Hematopoietic multipotent progenitor cell treated with erythropoietin and hydrocortisone succinate and interleukin-3 and kit ligand, for 4 days (in vitro differentiated cells): ENCODE measurements around the gene PARM1.

ENCODE experiments used
- DNase-seq: peaks from one replicate; pipeline ENCODE4 v3.0.0-alpha.2; 2015

Gene PARM1, protein sequence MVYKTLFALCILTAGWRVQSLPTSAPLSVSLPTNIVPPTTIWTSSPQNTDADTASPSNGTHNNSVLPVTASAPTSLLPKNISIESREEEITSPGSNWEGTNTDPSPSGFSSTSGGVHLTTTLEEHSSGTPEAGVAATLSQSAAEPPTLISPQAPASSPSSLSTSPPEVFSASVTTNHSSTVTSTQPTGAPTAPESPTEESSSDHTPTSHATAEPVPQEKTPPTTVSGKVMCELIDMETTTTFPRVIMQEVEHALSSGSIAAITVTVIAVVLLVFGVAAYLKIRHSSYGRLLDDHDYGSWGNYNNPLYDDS

DNA sequence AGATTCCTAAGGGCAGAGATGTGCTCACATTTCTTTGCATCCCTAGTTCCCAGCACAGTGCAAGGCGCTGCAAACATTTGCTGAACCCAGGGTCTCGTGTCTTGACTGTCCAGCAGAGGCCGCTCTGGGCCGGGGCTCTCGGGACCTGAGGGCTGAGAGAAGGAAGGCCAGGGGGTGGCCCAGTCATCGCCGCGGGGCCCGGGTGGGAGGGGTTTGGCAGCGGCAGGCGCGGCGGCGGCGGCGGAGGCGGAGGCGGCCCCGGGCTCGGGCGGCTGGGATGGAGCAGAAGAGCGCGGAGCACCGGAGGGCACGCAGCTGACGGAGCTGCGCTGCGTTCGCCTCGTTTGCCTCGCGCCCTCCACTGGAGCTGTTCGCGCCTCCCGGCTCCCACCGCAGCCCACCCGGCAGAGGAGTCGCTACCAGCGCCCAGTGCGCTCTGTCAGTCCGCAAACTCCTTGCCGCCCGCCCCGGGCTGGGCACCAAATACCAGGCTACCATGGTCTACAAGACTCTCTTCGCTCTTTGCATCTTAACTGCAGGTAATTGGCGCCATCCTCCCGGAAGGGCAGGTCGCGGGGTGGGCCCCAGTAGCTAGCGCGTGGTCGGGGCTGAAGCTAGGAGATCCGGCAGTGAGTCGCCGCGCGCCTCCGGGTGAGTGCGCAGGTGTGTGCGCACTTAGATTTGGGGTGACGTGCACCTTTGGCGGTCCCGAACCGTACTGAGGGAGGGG lies at the start of gene PARM1:
Gene PARM1, plus strand, starts transcription at position 285 of the 730 bp plus-strand sequence. Its CDS starts 212 bp downstream, at position 497.
- peak; percentile 89 for DNase-seq

DNA sequence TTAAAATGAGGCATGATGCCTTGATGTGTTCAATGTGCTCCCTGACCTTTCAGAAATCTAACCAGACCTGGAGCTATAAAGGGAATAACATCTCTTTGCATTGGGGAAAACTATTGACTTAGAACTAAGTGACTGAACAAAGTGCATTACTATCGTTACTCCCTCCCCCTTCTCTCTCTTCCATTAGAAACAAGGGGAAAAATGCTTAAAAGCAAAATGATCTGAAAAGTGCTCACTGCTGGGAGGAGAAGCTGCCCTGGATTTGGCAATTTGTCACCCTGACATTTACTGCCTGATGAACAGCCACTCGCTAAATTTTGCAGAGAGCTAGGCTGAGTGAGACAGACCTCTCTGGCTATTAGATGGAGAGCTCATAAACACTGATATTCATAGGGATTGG lies 48.6 kb upstream of the PARM1 start:
- no peak for DNase-seq

DNA sequence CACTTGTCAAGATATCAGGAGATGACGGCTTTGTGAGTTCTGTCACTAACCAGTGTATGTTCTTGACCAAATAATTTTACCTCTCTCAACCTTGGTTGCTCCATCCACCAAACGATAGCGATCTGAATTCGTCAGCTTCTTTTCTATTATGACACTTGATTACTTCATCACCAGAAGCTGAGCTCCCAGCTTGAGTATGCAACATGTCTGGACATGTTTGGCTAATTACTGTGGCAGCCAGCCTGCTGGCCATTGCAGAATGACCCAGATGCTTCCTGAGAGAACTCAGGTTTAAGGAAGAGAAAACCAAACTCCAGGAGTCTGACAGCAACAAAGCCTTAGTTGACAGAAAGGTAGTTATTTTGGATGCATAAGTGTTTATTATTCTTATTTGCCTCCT lies 46.4 kb upstream of the PARM1 start:
- DNase-seq, result no peak

DNA sequence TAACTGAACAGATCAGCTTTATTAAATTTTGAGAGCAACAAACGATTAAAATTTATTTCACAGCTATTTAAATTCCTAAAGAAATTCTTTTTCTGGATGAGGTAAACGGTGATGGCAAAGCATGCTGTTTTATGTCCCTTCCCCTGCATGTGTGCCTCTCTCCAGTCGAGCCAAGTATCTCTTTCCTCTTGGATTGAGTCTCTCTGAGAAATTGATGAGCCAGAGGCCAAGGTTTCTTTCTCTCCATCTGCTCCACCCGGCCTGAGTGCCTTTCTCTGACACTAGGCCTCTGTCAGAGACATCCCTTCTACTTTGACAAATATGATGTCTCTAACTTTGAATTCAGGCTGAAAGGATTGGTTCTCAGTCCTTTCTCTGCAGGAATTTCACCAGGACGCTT lies 42.6 kb upstream of the PARM1 start:
- DNase-seq, result no peak

DNA sequence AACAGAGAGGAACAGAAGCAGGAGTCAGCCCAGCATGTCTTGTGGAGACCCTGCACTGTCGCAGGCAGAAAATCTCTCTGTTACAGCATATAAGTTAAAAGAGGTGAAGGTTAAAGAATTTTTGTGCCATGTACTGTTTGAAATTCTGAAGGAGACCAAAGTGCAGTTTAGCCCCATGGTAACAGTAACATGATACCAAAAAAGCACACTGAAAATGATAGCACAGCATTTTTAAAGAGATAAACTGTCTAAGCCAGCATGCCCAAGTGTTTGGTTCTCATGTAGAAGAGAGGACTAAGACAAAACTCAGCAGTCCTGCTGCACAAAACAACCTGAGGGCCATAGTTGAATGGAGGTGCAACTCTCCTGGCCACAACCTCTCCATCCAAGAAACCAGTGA lies 41.9 kb upstream of the PARM1 start:
- no peak for DNase-seq

DNA sequence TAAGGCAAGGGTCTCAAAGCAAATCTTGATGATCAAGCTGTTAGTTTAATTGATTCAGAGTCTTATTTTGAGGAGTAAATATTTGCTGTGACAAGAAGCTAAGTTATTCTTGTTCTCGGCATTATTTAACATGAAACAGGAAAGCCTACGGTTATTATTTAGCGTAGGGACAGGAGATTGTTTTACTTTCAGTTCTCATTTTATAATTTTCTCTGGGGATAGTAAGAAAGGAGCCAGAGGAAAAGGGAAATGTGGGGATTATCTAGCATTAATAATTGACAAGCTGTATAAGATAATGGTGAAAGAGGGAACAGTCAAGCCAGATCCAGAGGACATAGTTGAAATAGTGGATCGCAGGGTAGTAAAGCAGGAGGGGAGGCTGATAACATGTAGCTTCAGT lies 39.7 kb upstream of the PARM1 start:
- no peak for DNase-seq

DNA sequence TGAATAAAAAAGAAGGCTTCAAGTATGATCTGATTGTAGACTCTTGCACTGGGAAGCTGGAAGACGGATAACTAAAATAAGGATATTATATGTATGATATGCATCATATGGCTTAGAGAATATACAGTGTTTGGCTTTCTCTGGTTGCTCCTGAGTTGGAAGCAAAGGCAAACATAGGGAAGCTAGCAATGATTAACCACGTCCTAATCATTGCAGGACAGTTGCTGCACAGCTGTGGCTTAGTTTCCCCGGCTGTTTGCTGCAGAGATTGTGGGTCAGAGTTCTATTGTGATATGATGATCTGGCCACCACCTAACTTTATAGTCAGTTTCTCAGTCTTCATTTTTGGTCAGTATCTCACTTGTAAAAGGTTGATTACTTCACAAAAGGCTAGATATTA lies 36.3 kb upstream of the PARM1 start:
- DNase-seq, result no peak

DNA sequence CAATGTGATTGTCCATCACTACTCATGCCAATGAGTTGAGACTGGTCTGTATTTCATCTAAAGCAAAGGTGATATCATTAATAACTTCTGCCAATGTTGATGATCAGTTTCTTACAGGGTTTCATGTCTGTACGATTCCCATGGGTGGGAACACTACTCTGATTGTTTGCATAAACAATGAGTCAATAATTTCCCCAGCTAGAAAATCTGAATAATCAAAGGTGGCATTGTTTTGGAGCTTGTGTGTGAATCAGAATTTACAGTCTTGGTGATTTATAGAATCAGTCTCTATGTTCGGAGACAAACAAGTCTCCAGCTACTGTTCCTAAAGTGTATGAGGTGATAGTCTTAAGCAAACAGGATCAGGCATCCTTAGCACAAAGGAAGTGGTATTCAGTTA lies 35.5 kb upstream of the PARM1 start:
- DNase-seq, result no peak

DNA sequence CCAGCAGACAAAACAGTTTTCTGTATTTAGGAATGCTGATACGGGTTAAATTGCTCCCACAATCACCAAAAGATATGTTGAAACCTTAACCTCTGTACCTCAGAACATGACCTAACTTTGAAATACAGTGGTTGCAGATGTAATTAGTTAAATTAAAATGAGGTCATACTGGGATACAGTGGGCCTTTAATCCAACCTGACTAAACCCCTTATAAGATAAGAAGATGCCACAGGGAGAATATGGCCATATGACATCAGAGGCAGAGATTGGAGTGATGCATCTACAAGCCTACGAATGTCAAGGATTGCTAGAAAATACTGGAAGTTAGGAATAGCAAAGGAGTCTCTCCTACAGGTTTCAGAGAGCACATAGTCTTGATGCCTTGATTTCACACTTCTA lies 32.1 kb upstream of the PARM1 start:
- DNase-seq, result no peak

DNA sequence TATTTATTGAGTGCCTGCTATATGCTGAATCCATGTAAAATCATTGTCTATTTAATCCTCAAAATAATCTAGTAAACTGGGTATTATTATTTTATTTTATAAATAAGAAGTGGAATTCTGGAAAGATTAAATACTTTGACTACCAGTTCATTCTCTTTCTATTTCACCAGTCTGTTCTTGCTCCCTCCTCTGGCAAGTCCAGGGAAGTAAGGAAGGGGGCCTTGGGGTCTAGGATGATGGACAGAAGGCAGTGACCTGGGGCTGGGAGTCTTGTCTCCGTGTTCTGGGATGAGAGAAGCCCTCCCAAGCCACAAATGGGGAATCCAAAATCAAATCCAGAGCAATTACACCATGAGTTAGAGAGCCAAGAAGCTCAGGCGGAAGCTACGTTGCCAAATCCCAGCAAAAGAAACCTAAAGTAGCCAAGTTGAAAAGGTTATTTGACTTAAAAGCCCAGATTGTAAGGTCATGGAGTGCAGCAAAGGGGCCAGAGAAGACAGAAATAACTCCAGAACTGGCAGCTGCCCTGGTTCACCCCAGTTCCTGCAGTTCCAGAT lies 28.3 kb upstream of the PARM1 start:
- no peak for DNase-seq

DNA sequence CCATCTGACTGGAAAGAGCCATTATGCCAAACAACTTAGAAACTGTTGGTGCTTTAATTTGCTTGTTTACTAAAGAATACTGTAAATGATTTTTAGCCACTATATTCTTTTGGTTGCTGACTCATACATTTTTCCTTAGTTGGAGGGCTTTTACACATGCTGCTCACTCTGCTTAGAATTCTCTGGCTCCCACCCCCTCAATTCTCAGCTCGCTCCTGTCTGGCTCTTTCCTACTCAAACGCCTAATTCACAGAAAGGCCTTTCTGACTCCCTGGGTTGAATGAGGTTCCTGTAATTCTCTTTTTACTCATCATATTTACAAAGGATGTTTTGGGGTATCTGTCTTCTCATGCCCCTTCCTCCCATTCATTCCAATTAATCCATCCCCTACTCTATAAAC lies 26.1 kb upstream of the PARM1 start:
- DNase-seq, result no peak

DNA sequence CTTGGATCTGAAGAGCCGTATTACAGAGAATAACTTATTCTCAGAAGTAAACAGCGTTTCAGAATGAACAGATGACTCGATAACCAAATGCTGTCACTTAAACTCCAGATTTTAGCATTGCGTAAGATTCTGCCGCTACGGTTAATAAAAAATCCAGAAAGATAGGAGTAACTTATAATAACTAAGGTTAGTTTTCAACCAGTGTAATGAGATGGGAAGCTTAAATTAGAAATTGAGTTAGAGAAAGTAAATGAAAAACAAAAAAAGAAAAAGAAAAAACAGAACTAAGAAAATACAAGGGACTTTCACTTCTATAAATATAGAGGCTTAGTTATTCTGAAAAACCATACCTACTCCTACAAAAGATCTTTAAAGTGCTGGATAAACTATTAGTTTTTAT lies 13.1 kb upstream of the PARM1 start:
- DNase-seq, result no peak

DNA sequence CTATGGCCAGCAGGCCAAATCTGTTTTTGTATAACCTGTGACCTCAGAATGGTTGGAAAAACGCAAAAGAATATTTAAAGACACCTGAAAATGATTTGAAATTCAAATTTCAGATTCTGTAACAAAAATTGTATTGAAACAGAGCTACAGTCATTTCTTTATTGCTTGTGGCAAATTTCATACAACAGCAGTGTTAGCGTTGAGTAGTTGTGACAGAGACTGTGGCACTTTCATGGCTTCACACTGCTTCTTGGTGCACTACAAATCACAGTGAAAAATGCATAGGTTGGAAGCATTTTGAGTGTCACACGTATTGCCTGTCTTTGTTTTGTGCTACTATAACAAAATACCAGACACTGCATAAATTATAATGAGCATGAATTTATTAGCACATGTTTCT lies 12.2 kb upstream of the PARM1 start:
- DNase-seq, result no peak

DNA sequence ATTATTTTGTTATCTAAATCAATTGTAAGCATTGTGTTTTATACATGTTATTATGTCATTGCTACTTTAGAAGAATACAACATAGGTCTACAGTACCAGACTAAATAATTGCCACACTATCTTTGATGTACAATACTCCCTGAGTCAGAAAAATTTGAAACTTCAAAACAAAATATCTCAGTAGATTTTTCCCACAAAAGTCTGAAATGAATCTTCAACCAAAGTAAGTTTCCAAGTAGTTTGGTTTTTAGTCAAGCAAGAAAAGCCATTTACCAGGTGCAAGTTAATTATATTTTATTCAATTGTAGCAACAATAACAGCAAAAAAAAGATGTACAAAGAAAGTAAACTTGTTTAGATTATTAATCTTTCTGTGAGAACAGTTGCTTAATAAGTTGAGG lies 11.4 kb upstream of the PARM1 start:
- DNase-seq, result no peak

DNA sequence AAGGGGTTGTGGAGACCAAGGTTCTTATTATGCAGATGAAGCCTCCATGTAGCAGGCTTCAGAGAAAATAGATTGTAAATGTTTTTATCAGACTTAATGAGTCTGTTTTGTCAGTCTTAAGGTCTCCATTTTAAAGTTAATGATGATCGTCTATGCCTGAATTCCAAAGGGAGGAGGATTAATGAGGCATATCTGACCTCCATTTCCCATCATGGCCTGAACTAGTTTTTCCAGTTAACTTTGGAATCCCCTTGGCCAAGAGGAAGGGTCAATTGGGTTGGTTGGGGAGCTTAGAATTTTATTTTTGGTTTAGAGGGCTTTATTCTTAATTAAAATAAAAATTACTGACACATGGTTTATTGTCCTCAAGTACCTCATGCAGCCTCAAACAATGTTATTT lies 6.9 kb upstream of the PARM1 start:
- DNase-seq, result no peak

DNA sequence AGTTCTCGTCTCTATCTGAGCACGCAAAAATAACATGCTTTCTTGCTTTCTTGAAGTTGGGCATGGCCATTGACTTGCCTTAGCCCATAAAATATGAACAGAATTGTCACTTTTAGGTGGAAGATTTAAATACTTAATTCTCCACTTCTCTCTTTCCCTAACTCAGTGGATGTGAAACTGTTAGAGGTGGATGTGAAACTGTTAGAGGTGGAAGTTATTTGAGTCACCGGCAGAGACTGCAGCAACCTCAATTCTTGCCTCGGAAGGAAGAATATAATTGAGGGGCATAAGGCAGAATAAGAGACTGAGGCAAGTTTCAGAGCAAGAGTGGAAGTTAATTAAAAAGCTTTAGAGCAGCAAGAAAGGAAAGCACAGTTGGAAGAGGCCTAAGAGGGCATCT lies 2.8 kb upstream of the PARM1 start:
- DNase-seq, result no peak

DNA sequence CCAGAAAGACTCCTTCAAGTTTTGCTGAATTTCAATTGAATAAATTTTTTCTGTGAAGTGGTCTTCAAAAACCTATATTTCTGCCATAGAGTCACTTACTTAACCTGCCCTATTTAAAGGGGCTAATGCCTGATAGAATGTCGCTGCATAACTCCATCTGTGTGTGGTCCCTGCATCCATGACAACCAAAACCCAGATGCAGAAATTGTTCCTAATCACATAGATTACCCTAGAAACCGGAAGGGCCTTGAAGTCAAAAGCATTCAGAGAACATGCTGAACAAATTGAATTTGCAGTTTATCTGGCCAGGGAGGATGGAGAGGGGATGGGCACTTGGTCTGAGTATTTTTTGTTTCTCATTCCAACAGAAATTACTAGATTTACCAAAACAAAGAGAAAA lies 1.5 kb upstream of the PARM1 start:
- DNase-seq, result no peak

DNA sequence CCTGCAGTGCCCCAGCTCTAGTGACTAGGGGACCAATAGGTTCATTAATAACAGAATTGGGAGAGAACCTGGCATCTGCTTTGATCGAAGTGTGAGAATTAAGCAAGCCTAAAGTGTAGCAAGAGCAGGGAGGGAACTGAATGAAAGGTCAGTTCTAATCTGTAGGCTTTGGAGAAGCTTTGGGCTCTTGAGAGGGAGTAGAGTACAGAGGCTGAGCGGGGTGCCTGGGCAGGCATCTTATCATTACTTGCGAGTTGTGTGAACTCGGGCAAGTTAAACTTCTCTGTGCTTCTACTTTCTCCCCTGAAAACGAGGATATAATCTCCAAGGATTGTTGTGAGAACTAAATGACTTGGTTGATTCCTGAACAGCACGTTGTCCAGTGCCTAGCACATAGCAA lies 906 bp upstream of the PARM1 start:
- no peak for DNase-seq

DNA sequence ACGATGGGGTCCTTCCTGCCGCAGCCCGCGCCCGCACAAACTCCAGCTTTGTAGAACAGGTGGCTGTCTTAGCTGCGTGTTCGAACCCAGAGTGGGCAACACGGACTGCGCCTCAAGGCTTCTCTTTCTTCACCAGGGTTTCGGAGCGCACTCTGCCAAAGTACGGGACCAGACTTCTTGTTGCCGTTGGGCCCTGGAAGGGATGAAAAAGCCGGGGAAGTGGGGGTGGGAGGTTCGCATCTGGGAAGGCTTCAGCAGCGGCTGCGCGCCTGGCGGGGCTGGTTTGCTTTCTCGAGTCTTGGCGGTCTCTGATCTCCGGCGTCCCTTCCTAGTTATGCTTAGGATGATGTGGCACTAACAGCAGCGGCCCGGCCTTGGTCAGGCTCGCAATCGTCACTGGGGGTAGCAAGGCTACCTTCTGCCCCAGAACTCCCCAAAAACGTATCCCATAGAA lies 673 bp downstream of the PARM1 start:
- peak; percentile 4 for DNase-seq

DNA sequence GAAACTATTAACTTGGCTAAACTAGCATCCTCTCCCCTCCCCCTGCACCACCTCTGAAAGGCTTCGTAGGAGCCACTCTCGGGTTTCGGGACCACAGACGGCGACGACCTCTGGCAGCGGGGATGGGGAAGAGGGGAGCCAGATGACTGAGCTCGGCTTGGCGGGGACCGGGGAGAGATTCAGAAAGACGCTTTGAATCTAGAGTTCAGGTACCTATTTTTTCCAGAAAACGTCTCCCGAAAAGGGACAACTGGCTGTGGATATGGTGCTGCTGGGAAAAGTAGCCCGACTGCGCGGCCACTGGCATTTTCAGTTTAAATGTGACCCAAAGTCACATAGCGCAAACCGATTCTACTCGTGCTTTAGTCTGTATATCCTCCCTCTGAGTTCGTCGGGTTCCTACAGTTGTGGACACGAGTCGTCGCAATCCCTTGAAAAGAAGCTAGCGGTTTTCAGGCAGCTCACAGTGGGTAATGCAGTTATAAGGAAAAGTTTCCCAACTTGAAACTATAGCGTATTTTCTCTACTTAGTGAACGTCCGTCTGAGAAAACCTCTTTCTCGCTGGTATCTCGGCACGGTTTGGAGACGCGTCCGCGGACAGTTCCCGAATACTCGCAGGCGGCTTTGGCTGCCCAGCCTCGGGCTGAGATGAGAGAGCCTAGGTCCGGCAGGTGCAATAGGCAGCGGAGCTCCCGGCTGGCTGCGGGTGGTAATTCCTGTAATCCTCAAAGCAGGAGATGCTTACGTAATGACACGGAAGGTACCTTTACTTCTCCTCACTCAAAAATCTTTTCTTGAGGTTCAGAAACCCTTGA lies 1.3 kb downstream of the PARM1 start:
- peak; percentile 17 for DNase-seq

DNA sequence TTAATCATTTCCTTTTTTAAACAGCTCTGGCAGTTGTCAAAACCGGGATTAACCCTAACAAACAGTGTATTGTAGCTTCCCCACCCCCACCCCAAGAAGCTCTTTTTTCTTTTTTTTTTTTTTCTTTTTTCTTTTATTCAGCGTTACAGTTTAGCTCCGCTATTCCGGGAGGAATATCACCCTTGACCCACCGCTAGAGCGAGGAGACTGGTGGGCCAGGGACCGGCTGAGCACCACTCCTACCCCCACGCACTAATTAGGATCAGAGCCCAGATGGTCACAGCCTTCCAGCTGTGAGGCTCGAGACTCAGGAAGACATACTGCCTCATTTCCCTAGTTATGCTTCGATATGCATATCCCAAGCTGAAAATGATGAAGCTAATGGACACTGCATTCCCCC lies 2.0 kb downstream of the PARM1 start:
- no peak for DNase-seq

DNA sequence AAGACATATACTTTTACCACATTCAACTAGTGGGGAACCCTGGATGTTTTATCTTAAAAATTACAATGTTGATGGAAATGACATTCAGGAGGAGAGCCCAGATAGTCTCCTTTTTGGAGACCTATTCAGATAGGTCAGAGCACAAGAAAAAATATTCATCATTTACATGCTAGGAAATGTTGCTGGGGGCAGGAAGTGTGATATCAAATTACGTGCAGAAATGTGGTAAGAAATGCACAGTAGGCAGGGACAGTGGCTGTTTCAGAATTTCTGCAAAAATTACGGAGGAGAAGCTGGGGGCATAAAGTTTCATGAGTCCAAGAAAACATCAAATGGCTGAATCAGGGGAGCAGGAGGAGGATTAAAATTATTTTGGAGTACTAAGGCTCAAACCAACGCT lies 8.2 kb downstream of the PARM1 start:
- no peak for DNase-seq

DNA sequence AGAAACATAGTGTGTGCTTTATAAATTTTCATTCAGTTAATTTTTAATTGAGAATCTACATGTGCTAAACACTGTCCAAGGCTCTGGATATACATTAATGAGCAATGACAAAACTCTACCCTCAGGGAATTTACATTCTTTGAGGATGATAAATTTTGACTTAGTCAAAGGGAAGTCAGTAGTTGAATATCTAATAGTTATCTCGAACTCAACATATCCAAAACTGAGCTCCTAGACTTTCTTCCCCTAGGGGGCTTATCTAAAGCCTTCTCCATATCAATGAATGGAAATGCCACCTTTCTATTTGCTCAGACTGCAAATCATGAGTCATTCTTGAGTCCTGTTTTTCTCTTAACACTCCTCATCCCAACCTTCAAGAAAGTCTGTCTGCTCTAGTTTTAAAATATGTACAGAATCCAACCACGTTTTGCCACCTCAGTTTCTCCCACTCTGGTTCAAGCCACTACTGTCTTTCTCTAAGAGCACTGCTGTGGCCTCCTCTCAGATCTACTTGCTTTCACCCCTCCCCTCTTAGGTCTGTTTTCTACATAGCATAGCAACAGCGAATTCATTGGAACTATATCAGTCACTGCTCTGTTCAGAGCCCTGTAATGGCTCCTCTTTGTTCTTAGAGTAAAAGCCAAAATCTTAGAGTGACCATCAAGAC lies 9.5 kb downstream of the PARM1 start:
- no peak for DNase-seq
